HG03025 (cell line): ENCODE data around the gene PLAU.
A peak's percentile ranks its signal among the peaks of the same experiment; 100 is the strongest.
"Not testable (repeated sequence)": the region's sequence is repeated elsewhere in the genome, so short reads cannot be mapped to it uniquely, and the experiment has no call there.

Experiments used
- ATAC-seq: cut with Tn5 transposase; IDR thresholded peaks from one replicate; pipeline ENCODE4 v1.9.1; 2021; ENCODE audit warnings: mild to moderate bottlenecking, moderate library complexity; ENCODE audit not compliant: unreplicated experiment, low FRiP score

Gene PLAU

DNA sequence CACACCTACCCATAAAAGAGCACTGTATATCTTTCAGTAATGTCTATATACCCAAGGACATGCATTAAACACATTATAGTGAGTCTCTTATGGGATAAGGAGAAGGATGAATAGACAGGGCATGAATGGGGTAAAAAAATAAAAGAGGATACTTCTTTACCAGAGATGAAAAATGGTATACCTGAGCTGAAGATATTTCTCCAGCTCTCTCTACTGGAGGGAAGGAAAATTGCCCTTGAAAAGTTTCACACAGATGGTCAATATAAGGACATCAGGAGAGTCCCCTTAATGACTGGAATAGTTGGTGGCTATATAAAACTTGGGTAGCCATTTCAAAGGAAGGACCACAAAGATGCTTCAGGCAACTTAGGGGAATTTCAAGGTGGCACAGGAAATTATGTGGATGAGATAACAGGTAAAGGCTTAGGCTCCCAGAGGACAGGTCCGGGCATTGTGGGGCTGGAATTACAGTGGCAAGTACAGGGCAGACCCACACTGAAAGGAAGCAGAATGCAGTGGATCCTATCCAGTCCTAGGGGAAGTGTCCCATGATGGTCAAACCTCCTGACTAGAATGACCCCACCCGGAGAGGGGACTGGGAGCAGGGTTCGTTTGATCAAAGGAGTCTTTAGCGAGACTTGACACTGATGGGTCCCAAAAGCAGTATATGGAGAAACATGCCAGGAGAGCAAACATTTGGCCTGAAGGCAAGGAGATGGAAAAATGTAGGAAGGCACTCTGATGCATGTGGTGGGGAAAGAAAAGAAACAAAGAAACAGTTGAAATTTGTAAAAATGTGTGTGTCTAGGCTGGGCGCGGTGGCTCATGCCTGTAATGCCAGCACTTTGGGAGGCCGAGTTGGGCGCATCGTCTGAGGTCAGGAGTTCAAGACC, 35.6 kb downstream of the PLAU start:
- no peak for ATAC-seq

DNA sequence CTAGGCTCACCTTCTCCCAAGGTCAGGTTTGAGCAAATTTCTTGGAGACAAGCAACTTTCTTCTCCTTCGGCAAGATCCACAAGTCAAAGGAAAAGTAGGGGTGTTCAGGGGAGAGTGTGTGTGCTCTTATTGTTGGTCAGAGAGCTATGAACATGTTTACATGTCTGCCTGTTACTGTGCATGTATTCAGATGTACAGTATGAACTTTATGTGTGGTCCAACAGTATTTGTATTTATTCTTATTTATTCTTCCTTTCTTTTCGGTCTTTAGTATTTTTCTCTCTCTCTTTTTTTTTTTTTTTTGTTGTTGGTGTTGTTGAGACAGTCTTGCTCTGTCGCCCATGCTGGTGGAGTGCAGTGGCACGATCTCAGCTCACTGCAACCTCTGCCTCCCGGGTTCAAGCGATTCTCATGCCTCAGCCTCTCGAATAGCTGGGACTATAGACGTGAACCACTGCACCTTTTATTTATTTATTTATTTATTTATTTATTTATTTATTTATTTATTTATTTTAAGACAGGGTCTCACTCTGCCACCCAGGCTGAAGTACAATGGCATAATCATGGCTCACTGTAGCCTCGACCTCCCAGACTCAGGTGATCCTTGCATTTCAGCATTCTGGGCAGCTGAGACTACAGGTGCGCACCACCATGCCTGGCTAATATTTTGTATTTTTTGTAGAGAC, 38.2 kb downstream of the PLAU start:
- no peak for ATAC-seq

DNA sequence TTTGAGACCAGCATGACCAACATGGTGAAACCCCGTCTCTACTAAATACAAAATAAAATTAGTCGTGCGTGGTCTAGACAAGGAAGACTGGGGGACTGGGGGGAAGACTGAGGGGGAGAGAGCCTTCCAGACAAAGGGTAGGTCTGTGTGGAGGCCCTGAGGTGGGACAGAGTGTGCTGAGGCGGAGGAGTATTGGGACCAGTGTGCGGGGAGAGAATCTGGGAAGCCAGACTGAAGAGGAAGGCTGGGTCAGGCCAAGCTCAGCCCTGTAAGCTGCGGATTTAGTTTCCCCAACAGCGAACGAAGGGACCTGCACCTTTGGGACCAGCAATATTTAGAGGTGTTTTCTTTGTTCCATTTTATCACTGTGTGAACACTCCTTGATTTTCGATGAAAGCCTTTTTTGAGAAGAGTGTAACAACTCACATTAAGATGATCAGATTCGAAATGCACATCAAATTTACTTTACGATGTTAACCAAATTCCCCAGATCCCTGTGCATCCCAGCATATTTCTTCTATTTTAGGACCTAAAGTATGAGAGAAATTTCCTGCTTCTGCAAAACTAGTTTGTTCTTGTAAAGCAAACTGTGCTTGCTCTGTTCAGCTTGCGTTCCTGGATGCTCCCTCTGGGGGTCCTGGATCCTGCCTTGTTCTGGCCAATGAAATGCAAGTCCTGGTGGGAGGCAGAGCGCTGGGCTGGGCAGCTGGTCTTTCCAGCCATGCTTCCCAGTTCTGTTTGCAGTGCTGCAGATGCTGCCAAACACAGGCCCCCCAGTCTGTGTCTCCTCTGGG, 39.4 kb downstream of the PLAU start:
- ATAC-seq, result no peak

- no peak for ATAC-seq
Measured at GRCh38 chr10:73953665-73954064, 42.7 kb downstream of the PLAU start.

DNA sequence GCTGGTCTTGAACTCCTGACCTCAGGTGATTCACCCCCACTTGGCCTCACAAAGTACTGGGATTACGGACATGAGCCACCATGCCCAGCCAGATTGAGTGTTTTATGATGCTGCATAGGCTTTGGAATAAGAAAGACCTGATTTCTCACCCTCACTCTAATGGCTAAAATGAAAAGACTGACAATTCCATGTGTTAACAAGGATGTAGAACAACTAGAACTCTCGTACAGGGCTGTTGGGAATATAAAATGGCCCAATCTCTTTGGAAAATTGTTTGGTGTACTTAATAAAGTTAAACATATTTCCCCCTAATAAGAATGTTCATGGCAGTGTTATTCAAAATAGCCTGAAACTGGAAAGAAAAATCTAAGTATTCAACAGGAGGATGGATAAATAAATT, 43.8 kb downstream of the PLAU start:
- ATAC-seq, result no peak

DNA sequence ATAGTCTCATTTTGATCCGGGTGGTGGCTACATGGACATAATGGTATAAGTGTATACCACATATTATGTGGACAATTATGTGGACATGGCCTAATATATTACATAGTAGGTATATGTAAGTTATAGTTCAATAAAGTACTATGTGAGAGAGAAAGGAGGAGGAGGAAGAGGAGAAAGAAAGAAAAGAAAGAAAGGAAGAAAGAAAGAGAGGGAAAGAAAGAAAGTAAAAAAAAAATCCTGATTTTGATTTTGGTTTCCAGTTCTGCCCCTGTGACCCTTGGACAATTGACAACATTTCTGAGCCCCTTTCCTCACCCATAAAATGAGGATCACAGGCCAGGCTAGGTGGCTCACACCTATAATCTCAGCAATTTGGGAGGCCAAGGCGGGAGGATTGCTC, 44.8 kb downstream of the PLAU start:
- ATAC-seq, result no peak

DNA sequence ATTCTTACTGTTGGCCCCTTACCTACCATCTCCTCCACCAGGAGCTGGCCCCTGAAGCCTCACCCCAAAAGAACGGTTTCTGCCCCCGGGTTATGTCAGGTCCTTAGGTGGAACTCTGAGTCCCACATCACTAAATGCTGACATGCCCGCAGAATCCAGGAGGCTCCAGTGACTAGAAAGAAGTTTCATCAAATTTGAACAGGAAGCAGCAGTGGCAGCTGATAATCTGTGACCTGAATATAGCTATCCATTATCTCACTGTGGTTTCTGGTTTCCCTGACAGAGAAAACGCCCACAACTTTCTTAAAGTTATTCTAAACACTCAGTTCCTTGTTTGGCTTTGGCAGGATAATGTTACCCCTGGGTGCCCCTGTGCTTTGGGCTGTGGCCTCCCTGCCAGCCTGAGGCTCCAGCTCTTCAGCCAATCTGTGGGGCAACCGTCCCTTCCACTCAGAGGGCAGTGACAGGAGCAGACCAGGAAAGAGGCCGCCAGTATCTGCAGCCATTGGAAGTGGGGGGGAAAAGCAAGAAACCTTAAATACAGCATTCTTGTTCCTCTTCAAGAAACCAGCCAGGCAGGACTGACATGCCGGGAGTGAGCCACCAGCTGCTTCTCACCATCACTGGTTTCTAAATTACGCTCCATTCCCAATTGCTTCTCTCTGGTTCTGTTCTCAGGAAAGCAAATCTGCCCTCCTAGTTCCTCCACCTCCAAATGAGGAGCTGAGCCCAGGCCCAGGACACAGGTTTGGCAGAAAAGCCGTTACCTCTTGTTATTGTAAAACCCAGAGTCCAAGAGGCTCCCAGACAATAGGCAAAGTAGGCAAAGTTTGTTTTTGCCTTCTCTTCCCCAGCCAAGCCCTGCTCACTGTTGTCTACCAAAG, 45.8 kb downstream of the PLAU start:
- ATAC-seq, result peak; percentile 27

- peak; percentile 45 for ATAC-seq
Measured at GRCh38 chr10:73959484-73960243, 48.7 kb downstream of the PLAU start.

GRCh38 chr10:73962386-73962785, 51.5 kb downstream of the PLAU start:
- ATAC-seq, result no peak

- not testable (repeated sequence) for ATAC-seq
Measured at GRCh38 chr10:73963533-73963932, 52.6 kb downstream of the PLAU start.

DNA sequence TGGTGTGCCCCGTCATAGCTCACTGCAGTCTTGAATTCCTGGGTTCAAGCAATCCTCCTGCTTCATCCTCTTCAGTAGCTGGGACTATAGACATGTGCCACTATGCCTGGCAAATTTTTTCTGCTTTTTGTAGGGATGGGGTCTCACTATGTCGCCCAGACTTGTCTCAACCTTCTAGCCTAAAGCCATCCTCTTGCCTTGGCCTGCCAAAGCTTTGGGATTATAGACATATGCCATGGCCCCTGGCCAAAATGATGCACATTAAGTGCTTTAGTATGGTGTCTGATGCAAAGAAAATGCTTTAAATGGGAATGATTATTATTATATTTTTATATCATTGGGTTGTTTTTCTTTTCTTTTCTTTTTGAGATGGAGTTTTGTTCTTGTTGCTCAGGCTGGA, 53.8 kb downstream of the PLAU start:
- ATAC-seq, result no peak

- ATAC-seq, result not testable (repeated sequence)
Measured at GRCh38 chr10:73965267-73965889, 54.4 kb downstream of the PLAU start.

DNA sequence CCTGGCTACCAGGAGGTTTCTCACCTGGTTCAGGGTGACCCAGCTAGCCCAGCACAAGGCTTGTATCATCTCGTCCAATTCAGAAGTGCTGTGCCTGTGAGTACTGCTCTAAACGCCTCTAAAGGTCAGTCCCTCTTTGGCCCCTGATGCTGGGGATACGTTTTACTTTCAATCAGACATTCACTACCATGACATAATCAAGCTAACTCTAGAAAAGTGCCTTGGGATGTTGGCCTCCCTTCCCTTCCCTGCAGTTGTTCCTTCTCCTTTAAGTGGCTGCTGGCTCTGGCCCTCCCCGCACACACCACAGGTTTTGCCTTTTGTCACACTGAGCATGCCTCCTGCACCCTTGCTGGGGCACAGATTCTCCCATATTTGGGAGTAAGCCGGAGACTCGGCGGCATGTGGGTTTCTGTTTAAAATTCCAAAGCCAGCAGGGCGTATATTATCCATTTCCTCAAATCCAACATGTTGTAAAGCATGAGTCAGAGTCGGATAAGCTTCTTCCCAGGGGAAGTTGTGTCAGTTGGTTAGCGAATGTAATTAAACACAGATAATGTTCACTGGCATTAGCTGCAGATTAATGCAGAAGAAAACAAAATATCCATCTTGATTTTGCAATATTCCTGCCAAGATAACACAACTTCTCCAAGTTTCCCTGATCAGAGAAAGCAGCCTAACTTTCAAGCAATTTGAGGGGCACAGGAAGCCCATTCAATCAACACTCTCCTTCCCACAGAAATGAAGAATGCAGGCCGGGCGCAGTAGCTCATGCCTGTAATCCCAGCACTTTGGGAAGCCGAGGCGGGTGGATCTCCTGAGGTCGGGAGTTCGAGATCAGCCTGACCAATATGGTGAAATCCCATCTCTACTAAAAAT, 55.2 kb downstream of the PLAU start:
- no peak for ATAC-seq

DNA sequence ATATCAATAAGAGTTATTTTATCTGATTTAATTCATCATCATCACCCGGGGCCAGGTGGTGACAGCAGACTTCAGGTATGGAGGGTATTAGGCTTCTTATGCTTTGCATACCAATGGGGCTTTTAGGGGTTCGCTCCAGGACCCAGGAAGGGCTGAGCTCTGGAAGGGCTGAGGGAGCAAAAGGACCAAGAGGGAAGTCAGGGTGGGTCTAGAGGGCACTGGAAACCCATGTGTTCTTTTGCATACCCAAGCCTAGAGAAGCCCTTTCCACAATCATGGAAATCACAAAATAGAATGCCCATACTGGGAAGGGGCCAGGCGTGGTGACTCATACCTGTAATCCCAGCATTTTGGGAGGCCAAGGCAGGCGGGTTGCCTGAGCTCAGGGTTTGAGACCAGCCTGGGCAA, 56.1 kb downstream of the PLAU start:
- ATAC-seq, result no peak
